ENCODE measurements around the gene CPEB3. TPM values are rescaled to one million over a fixed set of nuclear protein-coding genes. Genes with fewer than 3 reads are reported as not detected.

The CPEB3 gene
- total RNA-seq, 1 donor from 2014 or later = 13.6 TPM

GRCh38 chr10:92200564-92200963, 90.3 kb downstream of the CPEB3 start:
- TF ChIP-seq, protein P1, sequence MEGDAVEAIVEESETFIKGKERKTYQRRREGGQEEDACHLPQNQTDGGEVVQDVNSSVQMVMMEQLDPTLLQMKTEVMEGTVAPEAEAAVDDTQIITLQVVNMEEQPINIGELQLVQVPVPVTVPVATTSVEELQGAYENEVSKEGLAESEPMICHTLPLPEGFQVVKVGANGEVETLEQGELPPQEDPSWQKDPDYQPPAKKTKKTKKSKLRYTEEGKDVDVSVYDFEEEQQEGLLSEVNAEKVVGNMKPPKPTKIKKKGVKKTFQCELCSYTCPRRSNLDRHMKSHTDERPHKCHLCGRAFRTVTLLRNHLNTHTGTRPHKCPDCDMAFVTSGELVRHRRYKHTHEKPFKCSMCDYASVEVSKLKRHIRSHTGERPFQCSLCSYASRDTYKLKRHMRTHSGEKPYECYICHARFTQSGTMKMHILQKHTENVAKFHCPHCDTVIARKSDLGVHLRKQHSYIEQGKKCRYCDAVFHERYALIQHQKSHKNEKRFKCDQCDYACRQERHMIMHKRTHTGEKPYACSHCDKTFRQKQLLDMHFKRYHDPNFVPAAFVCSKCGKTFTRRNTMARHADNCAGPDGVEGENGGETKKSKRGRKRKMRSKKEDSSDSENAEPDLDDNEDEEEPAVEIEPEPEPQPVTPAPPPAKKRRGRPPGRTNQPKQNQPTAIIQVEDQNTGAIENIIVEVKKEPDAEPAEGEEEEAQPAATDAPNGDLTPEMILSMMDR (IDR thresholded peaks at IDR 0.05; ENCODE audit: borderline replicate concordance) = no peak
- Histone ChIP-seq H3K4me1 (peaks cover 28% of the 10 kb centered on the region), H3K27ac (replicated peaks) (no peak overlapping the region), H3K27me3 (ENCODE audit: low read depth) (no peaks in the 10 kb centered on the region), H3K4me3 (no peak overlapping the region), H3K9me3 (replicated peaks) (no peaks in the 10 kb centered on the region), H3K36me3 (no peaks in the 10 kb centered on the region)
- no peak for DNase-seq
- intact Hi-C loops (cut with micrococcal nuclease) = no loop called here

DNA sequence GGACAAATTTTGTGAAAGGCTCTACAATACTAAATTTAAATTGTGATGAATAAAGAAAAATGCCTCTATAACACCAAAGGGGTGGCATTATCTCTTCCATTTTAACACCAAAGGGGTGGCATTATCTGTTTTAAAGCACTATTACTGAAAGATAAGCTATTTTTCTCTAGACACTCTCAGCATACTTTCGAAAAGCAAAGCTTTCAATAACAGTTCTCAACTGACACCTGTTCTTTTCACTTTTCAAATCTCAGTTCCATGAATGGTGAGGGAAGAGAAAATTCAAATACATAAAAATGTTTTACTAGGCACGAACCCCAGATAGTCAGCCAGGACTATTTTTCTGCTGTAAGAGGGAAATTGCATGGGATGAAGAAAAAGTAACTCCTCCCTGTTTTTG, 103.8 kb downstream of the CPEB3 start:
- TF ChIP-seq, protein P1 (IDR thresholded peaks at IDR 0.05; ENCODE audit: borderline replicate concordance) = no peak
- no peak for DNase-seq
- H3K4me1 ChIP-seq = peaks cover 28% of the 10 kb centered on the region
- peaks cover 6% of the 10 kb centered on the region for H3K36me3 ChIP-seq
- intact Hi-C loops (cut with micrococcal nuclease) = no loop called here
- no peak overlapping the region for H3K27ac ChIP-seq (replicated peaks)
- H3K9me3 ChIP-seq (replicated peaks) = no peaks in the 10 kb centered on the region
- no peak overlapping the region for H3K4me3 ChIP-seq
- H3K27me3 ChIP-seq (ENCODE audit: low read depth) = no peaks in the 10 kb centered on the region

DNA sequence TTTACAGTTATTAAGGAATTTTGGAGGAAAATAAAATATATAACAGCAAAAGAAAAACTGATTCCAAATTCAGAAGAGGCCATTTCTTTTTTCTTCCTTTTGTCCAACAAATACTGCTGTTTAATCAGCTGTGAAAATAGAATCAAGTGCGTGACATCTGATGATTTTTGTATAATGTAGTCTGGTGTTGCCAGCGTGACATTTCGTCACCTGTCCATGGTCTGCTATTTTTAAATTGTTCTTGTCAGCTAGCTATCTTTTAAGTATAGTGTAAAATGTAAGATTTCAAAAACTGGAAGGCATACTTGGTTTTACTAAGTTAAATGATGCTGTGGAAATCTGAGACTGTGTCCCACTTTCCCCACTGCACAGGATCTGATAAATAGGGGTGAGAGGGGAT, 105.9 kb downstream of the CPEB3 start:
- Histone ChIP-seq H3K27ac (replicated peaks) (peak overlapping the region; percentile 54), H3K4me3 (no peak overlapping the region), H3K36me3 (peaks cover 9% of the 10 kb centered on the region), H3K4me1 (peaks cover 47% of the 10 kb centered on the region), H3K27me3 (ENCODE audit: low read depth) (no peaks in the 10 kb centered on the region), H3K9me3 (replicated peaks) (no peaks in the 10 kb centered on the region)
- TF ChIP-seq, protein P1 (IDR thresholded peaks at IDR 0.05; ENCODE audit: borderline replicate concordance) = no peak
- DNase-seq = no peak
- intact Hi-C loops (cut with micrococcal nuclease) = no loop called here

DNA sequence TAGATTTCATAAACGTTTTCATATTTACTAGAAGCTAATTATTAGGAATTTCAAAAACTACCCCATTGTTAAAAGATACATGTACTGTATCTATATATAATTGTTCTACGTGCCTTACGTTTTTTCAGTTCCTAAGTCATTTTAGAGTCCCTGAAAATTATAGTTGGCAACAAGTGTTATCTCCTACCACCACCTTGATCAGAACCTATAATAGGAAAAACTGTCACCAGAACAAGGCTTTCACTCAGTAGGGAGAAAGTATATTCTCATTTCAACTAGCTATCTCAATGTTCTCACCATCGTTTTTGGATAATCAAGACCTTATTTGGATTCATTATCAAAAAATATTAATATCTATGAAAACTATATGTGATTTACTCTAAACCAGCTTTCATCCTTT, 107.7 kb downstream of the CPEB3 start:
- TF ChIP-seq, protein P1 (IDR thresholded peaks at IDR 0.05; ENCODE audit: borderline replicate concordance) = no peak
- H3K4me1 ChIP-seq = peaks cover 47% of the 10 kb centered on the region
- DNase-seq = no peak
- H3K36me3 ChIP-seq = peaks cover 18% of the 10 kb centered on the region
- no peaks in the 10 kb centered on the region for H3K9me3 ChIP-seq (replicated peaks)
- H3K27ac ChIP-seq (replicated peaks) = no peak overlapping the region
- H3K4me3 ChIP-seq = no peak overlapping the region
- intact Hi-C loops (cut with micrococcal nuclease) = no loop called here
- no peaks in the 10 kb centered on the region for H3K27me3 ChIP-seq (ENCODE audit: low read depth)

GRCh38 chr10:92181575-92181974, 109.3 kb downstream of the CPEB3 start:
- Histone ChIP-seq H3K36me3 (peaks cover 18% of the 10 kb centered on the region), H3K9me3 (replicated peaks) (no peaks in the 10 kb centered on the region), H3K4me3 (no peak overlapping the region), H3K27me3 (ENCODE audit: low read depth) (no peaks in the 10 kb centered on the region), H3K4me1 (peaks cover 41% of the 10 kb centered on the region), H3K27ac (replicated peaks) (peak overlapping the region; percentile 4)
- DNase-seq = no peak
- TF ChIP-seq, protein P1 (IDR thresholded peaks at IDR 0.05; ENCODE audit: borderline replicate concordance) = peak; percentile 38
- intact Hi-C loops (cut with micrococcal nuclease) = no loop called here

DNA sequence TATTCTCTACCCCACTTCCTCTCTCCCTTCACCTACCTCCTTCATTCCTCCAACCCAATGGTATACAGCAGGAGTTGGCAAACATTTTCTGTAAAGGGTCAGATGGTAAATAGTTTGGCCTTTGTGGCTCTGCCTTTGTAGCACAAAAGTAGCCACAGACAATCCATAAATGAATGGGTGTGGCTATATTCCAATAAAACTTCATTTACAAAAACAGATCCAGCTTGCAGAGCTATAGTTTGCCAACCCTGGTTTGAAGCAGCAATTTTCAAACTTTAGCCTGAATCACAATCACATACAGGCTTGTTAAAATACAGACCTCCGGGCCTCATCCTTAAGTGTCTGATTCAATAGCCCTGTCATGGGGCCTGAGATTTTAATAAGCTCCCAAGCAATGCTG, 110.5 kb downstream of the CPEB3 start:
- Histone ChIP-seq H3K9me3 (replicated peaks) (no peaks in the 10 kb centered on the region), H3K36me3 (peaks cover 18% of the 10 kb centered on the region), H3K4me1 (peaks cover 41% of the 10 kb centered on the region), H3K4me3 (no peak overlapping the region), H3K27me3 (ENCODE audit: low read depth) (no peaks in the 10 kb centered on the region), H3K27ac (replicated peaks) (no peak overlapping the region)
- intact Hi-C loops (cut with micrococcal nuclease) = no loop called here
- no peak for DNase-seq
- TF ChIP-seq, protein P1 (IDR thresholded peaks at IDR 0.05; ENCODE audit: borderline replicate concordance) = no peak

Data from left ventricle myocardium inferior (tissue), 1 donor.